HG03135 (cell line): ENCODE data around the gene HOXB9.

ENCODE experiments used
- ATAC-seq: cut with Tn5 transposase; IDR thresholded peaks from one replicate; pipeline ENCODE4 v1.9.1; 2021; ENCODE audit warnings: mild to moderate bottlenecking, moderate library complexity; ENCODE audit not compliant: unreplicated experiment

HOXB9 gene

GRCh38 chr17:48612854-48613691 lies 13.1 kb downstream of the HOXB9 start:
- no peak for ATAC-seq

GRCh38 chr17:48612456-48612853 lies 13.7 kb downstream of the HOXB9 start:
- ATAC-seq, result no peak

GRCh38 chr17:48611681-48612455 lies 14.3 kb downstream of the HOXB9 start:
- no peak for ATAC-seq

- ATAC-seq, result no peak
Measured at GRCh38 chr17:48611213-48611612, 14.9 kb downstream of the HOXB9 start.

- ATAC-seq, result no peak
Measured at GRCh38 chr17:48610282-48611211, 15.6 kb downstream of the HOXB9 start, which contains the start of gene HOXB7. Gene HOXB7 (minus strand): TSS chr17:48611017. CDS start chr17:48610918, 99 bp downstream.

- no peak for ATAC-seq
Measured at GRCh38 chr17:48609759-48610281, 16.3 kb downstream of the HOXB9 start.

GRCh38 chr17:48609033-48609432 lies 17.1 kb downstream of the HOXB9 start:
- no peak for ATAC-seq

- ATAC-seq, result no peak
Measured at GRCh38 chr17:48608494-48608834, 17.7 kb downstream of the HOXB9 start.

- ATAC-seq, result no peak
Measured at GRCh38 chr17:48606892-48607614, 19.1 kb downstream of the HOXB9 start.

GRCh38 chr17:48605991-48606891 lies 19.9 kb downstream of the HOXB9 start:
- no peak for ATAC-seq

GRCh38 chr17:48605409-48605919 lies 20.7 kb downstream of the HOXB9 start:
- ATAC-seq, result no peak

GRCh38 chr17:48604770-48605329 lies 21.3 kb downstream of the HOXB9 start, which contains the start of gene HOXB6:
Gene HOXB6 (minus strand): TSS chr17:48604986. CDS start chr17:48598150, 6,836 bp downstream.
- no peak for ATAC-seq

- ATAC-seq, result no peak
Measured at GRCh38 chr17:48603959-48604769, 22.0 kb downstream of the HOXB9 start.

- no peak for ATAC-seq
Measured at GRCh38 chr17:48601539-48602425, 24.4 kb downstream of the HOXB9 start.

- ATAC-seq, result no peak
Measured at GRCh38 chr17:48601207-48601538, 25.0 kb downstream of the HOXB9 start.

- ATAC-seq, result no peak
Measured at GRCh38 chr17:48600244-48601098, 25.7 kb downstream of the HOXB9 start.
